D721Med (cell line): ENCODE data around the gene PLCL1.

Experiments
- DNase-seq: peaks from one replicate; pipeline ENCODE4 v3.0.0; 2011; ENCODE audit warnings: low spot score; ENCODE audit not compliant: insufficient read length
- FAIRE-seq: peaks from 2 replicates; lab custom pipeline; 2011; peaks lifted over from hg19 to GRCh38; lab: Jason Lieb, UNC
- CTCF ChIP-seq: IDR thresholded peaks from 2 replicates; pipeline ENCODE4 v1.5.1; 2012; ENCODE audit warnings: mild to moderate bottlenecking, control low read depth; ENCODE audit not compliant: insufficient read depth; ENCODE audit errors: missing control alignments

Gene PLCL1

GRCh38 chr2:197924483-197924882 is 120.1 kb downstream of the PLCL1 start:
- DNase-seq (no peak), FAIRE-seq (no peak)
- TF ChIP-seq CTCF, result no peak

- TF ChIP-seq CTCF, result no peak
- DNase-seq, result no peak
- no peak for FAIRE-seq
These were observed 120.8 kb downstream of the PLCL1 start for GRCh38 chr2:197925204-197925603.

- DNase-seq (no peak), FAIRE-seq (no peak)
- TF ChIP-seq CTCF, result no peak
These were observed 121.6 kb downstream of the PLCL1 start for GRCh38 chr2:197925976-197926375.

GRCh38 chr2:197926673-197927072 is 122.3 kb downstream of the PLCL1 start:
- DNase-seq (no peak), FAIRE-seq (no peak)
- TF ChIP-seq CTCF, result no peak

- no peak for TF ChIP-seq CTCF
- no peak for FAIRE-seq
- no peak for DNase-seq
These were observed 123.6 kb downstream of the PLCL1 start for GRCh38 chr2:197927994-197928393.

GRCh38 chr2:197929008-197929885 is 124.9 kb downstream of the PLCL1 start:
- FAIRE-seq (no peak), DNase-seq (no peak)
- no peak for TF ChIP-seq CTCF

GRCh38 chr2:197929886-197930227 is 125.5 kb downstream of the PLCL1 start:
- DNase-seq (no peak), FAIRE-seq (no peak)
- TF ChIP-seq CTCF, result no peak
